Activated CD8-positive, alpha-beta memory T cell treated with anti-CD3 and anti-CD28 coated beads for 48 hours (primary cell): ENCODE data around the gene MAP1A.

Experiments
- DNase-seq, 3 experiments: peaks; one replicate each; pipeline ENCODE4 v3.0.0-alpha.2; 2020; ENCODE audit warnings: low read depth in 2 of 3, low spot score in 2 of 3

The MAP1A gene

DNA sequence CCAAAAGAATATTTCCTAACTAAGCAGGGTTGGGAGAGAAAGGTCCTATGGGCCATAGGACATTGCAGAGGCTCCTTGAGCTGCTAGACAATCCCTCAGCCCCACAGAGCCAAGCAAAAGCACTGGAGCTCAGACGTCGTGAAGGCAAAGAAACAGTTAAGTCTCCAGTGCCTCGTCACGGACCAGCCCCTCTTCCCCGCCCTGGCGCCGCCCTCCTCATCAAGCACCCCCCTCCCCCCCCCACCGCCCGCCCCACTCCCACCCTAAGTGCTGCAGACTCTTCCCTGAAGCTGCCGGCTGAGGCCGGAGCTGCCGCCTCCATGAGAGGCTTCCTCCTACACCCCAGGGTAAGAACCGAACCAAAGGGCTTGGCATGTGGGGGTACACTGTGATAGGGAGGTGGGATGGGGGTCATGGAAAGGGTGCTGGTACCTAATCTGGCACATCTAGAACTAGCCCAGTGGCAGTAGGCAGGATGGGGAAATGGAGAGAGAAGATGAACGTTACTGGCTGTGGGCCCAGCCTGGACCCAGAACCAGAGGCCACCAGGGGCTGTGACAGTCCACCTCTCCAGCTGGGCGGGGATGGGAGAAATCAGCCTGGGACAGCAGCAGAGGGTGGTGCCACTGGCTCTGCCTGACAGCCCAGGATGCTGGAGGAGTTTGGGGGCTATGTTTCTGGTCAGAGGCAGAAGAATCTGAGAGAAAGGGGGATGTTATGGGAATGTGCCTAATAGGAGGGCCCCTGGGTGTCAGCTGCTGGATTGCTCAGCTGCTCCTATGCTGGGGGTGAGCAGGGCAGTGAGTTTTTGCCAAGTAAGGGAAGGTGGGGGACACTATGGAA lies at the start of gene MAP1A:
Gene MAP1A (plus strand): TSS at position 255 of the 843 bp plus-strand sequence. CDS start 3,866 bp downstream, outside the sequence.
- DNase-seq = no peak

DNA sequence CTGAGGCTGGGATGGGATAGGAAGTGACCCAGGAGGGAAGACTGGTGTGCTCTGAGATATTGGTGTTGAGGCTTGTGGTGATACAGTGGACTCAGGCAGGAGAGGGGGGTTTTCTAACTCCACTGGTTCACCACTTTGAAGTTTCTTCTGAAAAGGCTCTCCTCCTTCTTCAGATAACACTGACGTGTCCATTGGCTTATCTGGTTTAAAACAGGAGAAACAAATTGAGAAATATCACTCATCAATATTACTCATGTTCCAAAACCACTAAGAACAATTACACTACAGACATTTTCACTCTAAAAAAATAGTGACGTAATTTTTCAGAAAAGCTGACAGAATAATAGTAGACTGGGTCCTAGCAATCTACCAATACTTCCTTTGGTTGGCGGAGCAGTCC lies 47.5 kb upstream of the MAP1A start:
- no peak for DNase-seq

DNA sequence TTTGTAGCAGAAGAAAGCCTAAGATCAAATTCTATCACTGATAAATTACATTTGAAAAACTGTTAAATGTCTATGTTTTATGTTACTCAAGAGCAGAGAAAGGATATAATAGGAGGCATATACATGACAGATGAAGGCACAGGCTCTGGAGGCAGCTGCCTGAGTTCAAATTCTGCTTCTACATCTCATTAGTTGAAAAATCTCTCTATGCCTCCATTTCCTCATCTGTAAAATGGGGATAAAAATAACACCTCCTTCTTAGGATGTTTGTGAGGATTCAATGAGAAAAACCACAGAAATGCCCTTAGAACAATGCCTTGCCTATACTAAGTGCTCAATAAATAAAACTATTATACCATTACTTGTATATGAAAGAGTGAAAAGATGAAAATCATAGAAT lies 45.4 kb upstream of the MAP1A start:
- DNase-seq = no peak

DNA sequence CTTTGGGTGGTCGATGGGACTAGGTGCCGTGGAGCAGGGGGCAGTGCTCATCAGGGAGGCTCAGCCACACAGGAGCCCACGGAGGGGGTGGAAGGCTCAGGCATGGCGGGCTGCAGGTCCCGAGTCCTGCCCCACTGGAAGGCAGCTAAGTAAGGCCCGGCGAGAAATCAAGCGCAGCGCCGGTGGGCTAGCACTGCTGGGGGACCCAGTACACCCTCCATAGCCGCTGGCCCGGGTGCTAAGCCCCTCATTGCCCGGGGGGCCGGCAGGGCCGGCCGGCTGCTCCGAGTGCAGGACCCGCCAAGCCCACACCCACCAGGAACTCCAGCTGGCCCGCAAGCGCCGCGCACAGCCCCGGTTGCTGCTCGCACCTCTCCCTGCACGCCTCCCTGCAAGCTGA lies 43.5 kb upstream of the MAP1A start:
- DNase-seq = no peak

DNA sequence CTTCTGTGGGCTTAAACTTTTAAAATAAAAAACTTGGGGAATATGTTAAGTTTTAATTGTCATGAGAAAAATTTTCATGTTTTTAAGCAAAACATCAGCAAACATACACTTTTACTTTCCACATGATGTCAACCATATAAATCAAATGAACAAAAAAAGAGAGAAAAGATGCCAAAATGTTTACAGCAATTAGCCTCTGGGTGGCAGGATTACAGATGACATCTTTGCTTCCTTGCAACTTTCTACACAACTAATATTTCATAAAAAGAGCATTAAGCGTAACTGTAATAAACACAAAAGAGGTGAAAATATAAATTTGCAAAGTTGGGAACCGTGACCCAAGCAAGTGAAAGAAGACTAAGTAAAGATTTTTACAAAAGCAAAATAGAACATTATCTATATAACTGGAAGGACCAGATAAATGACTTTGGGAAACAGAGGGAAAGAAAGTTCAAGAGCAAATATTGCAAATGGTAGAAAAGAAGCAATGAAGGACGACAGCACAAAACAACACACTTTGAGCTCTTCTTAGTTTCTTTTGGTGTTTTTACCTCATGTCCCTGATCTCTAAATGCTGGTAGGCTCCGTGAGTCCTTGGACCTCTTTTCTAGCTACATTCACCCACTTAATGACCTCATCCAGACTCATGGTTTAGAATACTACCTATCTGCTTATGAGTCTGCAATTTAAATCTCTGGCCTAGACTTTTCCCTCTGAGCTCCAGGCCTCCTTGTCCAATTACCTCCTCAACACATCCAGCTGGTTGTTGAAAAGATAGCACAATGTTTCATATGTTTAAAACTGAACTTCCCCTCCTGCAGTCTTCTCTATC lies 33.9 kb upstream of the MAP1A start:
- no peak for DNase-seq

DNA sequence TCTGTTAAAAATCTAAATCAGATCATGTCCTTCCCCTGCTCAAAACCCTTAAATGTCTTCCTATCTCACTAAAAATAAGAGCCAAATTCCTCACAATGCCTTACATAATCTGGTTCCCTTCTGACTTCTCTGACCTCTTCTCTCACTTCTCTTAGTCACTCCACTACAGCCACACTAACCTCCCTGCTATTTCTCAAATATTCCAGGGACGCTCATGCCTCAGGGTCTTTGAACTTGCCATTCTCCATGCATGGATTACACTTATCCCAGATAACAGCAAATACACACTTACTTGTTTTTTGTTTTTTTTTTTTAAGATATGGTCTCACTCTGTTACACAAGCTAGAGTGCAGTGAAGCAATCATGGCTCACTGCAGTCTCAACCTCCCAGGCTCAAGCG lies 33.0 kb upstream of the MAP1A start:
- DNase-seq = no peak

DNA sequence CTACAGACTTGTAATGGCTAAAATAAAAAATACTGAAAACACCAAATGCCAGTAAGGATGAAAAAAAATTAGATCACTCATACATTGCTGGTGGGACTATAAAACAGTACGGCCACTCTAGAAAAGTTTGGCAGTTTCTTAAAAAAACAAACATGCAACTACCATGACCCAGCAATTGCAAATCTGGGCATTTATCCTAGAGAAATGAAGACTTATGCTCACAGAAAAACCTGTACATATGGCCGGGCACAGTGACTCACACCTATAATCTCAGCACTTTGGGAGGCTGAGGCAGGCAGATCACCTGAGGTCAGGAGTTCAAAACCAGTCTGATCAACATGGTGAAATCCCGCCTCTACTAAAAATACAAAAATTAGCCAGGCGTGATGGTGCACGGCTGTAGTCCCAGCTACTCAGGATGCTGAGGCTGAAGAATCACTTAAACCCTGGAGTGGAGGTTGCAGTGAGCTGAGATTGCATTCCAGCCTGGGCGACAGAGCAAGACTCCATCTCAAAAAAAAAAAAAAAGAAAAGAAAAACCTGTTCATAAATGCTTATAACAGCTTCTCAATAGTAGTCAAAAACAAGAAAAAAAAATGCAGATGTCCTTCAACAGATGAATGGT lies 30.0 kb upstream of the MAP1A start:
- no peak for DNase-seq

DNA sequence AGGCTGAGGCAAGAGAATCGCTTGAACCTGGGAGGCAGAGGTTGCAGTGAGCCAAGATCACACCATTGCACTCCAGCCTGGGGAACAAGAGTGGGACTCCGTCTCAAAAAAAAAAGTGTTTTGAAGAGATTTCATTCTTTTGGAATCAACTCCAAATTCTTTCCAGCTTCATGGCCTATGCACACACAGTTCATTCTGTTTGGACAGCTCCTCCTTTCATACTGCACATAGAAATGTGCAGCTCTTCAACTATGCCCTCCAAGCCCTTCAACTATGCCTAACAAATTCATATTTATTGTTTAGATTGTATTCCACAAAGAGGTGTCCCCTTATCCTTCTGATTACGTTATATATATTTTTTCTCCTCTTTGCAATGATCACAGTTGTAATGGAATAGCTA lies 28.6 kb upstream of the MAP1A start:
- no peak for DNase-seq

DNA sequence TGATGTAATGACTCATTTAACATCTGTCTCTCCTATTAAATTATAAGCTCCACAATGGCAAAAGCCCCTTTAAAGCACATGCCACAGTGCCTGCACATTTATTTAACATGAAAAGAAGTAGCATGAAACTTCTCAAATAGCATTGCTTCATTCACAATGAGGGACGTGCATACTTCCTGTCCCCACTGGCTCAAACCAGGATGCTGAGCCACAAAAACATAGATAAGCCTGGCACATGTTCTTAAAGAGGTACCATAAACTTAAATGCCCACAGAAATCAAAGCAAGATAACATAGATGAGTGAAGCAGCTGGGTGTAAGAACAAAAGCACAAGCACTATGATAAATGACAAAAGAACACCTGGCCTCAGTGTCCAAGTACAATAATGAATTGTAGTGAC lies 28.2 kb upstream of the MAP1A start:
- DNase-seq = no peak

DNA sequence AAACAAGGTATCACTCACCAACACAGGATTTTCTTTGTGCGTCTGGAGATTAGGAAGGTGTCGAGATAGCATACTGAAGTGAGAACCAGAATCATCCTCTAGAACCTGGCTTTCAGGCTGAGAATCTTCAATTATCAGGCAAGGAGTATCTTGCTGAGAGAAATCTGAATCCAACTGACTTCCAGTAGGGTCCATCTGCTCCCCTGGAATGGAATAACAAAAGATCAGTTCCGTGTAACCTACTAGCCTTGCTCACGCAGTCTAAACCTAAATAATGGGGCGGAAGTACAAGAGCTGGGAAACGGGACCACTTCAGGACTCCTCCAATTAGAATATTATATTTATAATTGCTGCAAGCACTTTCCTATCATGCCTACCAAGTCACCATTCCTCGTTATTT lies 25.1 kb upstream of the MAP1A start:
- DNase-seq = no peak

DNA sequence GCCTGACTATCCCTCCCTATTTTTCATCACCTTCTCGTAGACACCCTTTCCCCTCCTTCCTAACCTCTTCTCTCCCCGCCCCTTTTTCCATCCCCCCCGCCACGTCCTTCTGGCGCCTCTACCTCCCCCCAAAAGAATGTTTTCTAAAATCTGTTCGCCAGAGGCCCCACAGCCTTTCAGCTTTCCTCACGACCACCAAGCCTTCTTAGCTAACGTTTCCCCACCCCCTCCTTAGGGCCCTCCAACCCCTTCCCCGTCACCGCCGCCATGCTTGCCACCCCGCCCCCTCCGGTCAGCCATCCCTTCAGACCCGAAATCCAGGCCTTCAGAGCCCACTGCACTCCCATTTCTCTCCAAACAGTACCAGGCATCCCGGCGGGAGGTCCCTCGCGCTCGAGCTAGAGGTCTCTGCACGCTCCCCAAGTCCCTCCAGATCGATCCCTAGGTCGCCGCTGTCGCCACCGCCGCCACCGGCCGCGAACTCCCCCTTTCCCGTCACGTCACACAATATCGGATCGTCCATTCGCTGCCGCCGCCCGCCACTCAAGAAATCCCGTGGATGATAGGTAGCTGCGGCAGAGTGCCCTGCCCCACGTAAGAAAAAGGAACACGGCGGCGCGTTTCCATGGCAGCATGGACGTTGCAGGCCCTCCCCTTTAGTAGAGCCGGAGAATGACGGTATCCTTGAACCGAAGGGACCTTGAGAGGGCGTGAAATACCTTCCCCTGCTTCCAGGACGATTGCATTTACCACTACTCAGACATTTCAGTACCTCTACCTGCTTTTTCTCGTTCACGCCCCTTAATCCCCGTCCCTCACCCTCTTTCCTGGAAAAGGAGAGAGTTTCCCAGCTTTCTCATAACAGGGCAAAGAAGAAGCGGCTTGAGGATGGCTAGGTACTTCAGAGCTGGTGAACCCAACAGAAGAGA lies 24.5 kb upstream of the MAP1A start, which contains the start of gene TP53BP1:
Gene TP53BP1 (minus strand): TSS at position 484 of the 929 bp plus-strand sequence. CDS start 113 bp downstream, at position 371.
- peak; percentile 76 to 86 (median 84) for DNase-seq

DNA sequence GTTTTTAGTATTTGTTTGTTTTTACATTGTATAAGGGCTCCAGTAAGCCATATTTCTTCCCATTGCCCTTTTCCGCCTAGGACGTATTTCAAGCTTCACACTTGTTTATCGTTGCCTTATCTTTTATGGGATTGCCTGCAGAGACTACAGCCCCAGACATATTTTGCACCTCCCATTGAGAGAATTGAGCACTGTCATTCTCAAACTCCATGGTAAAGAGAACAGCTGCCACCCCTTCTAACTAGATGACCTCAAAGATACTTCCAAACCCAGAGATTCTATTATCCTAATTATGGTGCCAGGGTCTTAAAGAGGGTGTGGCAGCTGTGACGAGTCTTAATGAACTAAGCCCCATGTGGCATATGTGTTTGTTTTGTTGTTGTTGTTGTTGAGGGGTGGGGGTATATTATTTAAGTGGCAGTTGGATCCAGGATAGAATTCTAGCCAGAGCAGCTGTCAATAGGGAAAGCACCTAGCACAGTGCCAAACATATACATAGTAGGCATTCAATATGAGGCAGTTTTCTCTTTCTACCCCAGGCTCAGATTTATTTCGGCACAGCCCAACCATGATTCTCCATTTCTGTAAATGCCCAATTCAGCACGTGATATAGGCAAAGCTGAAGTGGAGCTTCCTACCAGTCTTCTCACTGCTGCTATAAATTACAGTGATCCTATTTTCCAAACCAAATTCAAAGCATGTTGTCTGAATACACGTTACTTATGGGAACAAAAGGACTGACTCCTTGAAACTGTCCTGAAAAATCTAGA lies 23.5 kb upstream of the MAP1A start:
- no peak for DNase-seq

DNA sequence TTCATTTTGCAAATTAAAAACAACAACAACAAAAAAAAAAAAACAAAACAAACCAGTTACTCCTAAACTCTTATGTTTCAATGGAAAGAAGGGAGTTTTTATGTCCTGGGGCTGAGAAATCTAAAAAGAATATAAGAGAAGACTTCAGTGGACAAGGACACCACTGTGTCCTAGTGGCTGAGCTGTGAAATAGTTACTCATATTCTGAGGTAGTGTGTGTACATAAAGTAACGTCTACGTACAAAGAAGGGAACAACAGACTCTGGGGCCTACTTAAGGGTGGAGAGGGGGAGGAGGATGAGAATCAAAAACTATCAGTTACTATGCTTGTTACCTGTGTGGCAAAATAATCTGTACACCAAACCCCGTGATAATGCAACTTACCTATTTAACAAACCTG lies 18.4 kb upstream of the MAP1A start:
- DNase-seq = no peak

DNA sequence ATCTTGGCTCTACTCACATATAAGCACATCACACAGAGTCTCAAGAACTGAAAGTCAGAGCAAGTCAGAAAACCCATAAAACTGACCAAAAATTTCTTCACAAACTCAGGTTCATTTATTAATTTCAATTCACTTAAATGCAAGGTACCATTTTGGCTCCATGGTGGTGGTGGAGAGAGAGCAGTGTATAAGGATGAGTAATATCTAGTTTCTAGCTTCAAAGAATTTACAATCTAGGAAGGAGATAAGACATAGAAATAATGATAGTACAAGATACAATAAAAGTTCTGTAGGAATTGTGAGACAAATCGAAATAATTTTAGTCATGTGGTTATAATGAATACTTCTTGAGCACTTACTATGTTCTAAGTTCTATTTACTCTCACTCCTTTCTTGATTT lies 17.8 kb upstream of the MAP1A start:
- DNase-seq = no peak

DNA sequence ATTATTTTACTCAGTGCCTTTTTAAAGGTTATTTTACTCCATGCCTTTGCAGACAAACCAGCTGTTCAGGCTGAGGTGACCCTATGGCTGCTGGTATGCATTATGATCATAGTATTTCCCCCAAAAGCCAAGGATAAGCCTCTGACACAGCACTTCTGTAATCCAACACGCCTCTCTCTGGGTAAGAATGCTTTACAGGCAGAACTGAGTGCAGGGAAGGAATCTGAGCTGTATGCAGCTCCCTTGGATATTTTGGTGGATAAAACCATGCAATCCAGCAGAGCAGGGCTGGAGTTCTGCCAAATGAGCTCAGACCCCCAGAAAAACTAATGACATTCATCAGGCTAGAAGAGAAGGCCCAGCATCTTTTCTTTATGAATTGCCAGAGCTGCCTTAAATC lies 11.7 kb upstream of the MAP1A start:
- no peak for DNase-seq

DNA sequence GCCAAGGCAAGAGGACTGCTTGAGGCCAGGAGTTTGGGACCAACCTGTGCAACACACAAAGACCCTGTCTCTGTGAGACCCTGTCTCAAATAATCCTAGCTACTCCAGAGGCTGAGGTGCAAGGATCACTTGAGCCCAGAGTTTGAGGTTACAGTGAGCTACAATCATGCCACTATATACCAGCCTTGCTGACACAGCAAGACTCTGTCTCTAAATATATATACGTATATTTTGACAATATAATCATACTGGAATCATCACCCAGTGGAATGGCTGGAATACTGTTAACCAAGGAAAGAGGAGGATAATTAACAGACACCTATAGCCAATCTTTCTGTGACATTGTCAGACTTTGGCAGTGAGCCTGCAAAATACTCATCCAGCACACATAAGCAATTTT lies 9.0 kb upstream of the MAP1A start:
- no peak for DNase-seq

DNA sequence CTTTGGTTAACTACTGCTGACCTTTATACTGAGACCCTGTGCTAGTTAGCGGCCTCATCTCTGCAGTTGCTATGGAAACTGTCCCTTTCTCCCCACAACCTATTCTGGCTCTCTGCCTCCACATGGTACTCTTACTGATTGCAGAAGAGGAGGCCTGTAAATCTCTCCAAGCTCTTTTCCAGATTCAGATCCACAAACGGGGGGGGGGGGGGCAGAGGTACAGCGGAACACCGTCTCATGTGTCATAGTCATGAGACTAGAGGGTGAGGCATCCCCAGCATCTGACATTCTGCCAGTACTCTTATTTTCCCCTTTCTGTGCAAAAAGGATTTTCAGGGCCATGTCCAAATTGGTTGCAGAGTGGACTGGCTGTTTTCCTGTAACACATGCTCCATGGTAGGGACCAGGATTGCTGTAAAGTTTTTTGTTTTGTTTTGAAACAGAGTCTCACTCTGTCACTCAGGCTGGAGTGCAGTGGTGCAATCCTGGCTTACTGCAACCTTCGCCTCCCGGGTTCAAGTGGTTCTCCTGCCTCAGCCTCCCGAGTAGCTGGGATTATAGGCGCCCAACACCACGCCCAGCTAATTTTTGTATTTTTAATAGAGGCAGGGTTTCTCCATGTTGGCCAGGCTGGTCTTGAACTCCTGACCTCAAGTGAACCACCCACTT lies 8.3 kb upstream of the MAP1A start:
- no peak for DNase-seq

DNA sequence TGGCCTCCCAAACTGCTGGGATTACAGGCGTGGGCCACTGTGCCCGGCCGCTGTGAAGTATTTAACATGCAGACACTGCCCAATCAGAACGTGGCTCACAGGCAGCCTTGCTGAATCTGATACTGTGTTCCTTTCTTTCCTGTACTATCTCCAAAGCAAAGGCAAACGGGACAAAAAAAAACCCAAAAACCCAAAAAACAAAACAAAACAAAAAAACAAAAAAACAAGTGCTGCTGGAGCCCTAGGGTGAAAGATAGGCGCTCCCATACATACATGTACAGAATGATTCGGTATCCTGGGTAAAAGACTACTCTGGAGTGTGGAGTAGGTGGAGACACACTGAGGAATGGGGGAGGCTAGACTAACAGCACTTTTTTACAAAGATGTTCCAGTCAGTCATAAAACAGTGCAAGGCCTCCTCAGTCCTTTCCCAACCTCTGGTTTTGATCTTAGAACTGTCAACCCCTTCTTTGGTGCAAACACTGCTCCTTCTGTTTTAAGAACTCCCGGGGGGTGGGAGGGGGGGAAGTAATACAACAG lies 7.7 kb upstream of the MAP1A start:
- no peak for DNase-seq
